AG10803 (cell line): Measurements from ENCODE around the gene NTNG1.

Source experiments
- DNase-seq: peaks from one replicate; pipeline ENCODE4 v3.0.0; 2010; ENCODE audit warnings: low read depth
- H3K4me3 ChIP-seq: 2 replicates; pipeline ENCODE4 v1.5.1; 2011; ENCODE audit warnings: mild to moderate bottlenecking, low read length, control low read depth
- TF ChIP-seq, protein P1 (sequence below): conservative IDR thresholded peaks from 2 replicates; pipeline ENCODE4 v1.5.1; 2011; ENCODE audit warnings: mild to moderate bottlenecking, low read length, control low read depth, inconsistent platforms

Gene NTNG1

DNA sequence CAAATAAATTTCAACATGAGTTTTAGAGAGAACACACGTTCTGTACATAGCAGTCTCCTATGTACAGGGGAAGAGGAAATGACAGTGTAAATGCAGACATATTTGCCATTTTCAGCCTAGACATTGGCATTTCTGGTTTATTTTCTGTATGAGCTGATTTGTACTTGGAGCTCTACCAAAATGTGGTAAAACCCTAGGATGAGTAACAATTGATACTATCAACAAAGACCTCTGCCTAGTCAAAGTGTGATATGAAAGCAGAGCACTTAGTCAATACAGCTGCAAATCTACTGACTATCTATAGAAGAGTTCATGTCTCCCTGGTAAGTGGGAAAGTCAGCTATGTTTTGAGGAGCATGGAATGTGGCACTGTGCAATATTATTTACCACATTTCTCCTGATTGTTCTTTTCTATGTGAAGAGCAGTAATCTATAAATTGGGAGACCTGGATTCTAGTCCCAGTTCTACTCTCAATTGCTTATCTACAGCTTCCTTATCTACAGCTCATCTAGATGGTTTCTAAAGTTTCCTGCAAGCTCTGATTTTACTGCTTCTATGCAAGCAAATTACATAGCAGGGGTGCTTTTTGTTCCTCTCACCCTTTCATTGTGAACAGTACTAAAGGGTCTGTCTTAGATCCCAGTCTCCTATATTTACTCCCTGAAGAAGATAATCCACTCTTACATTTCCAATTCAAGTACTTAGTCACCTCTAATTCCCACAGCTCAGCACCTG lies 334.2 kb downstream of the NTNG1 start:
- no peak overlapping the region for H3K4me3 ChIP-seq
- TF ChIP-seq, protein P1, sequence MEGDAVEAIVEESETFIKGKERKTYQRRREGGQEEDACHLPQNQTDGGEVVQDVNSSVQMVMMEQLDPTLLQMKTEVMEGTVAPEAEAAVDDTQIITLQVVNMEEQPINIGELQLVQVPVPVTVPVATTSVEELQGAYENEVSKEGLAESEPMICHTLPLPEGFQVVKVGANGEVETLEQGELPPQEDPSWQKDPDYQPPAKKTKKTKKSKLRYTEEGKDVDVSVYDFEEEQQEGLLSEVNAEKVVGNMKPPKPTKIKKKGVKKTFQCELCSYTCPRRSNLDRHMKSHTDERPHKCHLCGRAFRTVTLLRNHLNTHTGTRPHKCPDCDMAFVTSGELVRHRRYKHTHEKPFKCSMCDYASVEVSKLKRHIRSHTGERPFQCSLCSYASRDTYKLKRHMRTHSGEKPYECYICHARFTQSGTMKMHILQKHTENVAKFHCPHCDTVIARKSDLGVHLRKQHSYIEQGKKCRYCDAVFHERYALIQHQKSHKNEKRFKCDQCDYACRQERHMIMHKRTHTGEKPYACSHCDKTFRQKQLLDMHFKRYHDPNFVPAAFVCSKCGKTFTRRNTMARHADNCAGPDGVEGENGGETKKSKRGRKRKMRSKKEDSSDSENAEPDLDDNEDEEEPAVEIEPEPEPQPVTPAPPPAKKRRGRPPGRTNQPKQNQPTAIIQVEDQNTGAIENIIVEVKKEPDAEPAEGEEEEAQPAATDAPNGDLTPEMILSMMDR = no peak
- peak; percentile 13 for DNase-seq

DNA sequence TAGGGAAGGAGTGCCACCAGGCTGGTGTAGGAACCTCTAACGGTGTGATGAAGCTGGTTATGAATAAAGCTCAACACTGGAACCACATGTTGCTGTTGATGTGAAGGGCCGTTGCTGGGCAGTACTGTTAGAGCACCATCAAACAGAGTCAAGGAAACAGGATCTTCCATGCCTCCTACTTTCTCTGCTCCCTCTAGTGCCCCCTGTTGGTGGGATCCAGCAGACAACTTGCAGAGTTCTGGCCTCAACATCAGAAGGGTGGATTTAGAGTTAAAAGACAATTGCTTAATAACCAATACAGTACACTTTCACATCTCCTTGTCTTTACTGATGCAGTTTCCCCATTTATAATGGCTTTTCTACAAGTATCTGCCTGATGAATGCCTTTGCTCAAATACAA lies 336.4 kb downstream of the NTNG1 start:
- no peak for DNase-seq
- TF ChIP-seq, protein P1 = peak; percentile 24; the same call in 1 of the 2 replicates
- no peak overlapping the region for H3K4me3 ChIP-seq

DNA sequence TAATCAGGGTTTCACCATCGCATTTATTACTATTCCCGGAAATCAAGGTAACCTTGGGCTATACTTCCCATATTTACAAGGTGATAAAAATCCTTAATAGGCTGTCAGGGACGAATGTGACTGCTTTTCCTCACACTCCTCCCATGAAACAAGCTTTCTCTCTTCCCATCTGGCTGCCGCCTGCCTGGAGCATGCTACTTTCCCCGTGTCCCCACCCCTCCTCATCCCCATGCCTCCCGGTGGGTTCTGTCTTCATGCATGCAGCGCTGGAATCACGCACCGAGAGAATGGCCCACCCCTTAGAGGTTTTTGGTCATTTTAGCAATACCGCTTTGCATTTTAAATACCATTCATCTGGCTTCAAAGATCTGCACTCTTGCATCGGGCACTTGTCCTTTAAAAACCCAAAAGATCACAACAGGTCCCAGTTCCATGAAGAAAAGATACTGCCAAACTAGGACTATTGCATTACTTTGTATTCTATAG lies 339.1 kb downstream of the NTNG1 start:
- no peak for DNase-seq
- H3K4me3 ChIP-seq = no peak overlapping the region
- TF ChIP-seq, protein P1 = no peak

DNA sequence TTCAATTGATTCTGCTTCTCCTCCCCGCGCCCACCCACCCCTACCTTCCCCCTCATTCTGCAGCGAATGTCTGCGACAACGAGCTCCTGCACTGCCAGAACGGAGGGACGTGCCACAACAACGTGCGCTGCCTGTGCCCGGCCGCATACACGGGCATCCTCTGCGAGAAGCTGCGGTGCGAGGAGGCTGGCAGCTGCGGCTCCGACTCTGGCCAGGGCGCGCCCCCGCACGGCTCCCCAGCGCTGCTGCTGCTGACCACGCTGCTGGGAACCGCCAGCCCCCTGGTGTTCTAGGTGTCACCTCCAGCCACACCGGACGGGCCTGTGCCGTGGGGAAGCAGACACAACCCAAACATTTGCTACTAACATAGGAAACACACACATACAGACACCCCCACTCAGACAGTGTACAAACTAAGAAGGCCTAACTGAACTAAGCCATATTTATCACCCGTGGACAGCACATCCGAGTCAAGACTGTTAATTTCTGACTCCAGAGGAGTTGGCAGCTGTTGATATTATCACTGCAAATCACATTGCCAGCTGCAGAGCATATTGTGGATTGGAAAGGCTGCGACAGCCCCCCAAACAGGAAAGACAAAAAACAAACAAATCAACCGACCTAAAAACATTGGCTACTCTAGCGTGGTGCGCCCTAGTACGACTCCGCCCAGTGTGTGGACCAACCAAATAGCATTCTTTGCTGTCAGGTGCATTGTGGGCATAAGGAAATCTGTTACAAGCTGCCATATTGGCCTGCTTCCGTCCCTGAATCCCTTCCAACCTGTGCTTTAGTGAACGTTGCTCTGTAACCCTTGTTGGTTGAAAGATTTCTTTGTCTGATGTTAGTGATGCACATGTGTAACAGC lies 339.9 kb downstream of the NTNG1 start:
- peak overlapping the region; percentile 35 for H3K4me3 ChIP-seq
- TF ChIP-seq, protein P1 = peak; percentile 32
- peak; percentile 12 for DNase-seq

DNA sequence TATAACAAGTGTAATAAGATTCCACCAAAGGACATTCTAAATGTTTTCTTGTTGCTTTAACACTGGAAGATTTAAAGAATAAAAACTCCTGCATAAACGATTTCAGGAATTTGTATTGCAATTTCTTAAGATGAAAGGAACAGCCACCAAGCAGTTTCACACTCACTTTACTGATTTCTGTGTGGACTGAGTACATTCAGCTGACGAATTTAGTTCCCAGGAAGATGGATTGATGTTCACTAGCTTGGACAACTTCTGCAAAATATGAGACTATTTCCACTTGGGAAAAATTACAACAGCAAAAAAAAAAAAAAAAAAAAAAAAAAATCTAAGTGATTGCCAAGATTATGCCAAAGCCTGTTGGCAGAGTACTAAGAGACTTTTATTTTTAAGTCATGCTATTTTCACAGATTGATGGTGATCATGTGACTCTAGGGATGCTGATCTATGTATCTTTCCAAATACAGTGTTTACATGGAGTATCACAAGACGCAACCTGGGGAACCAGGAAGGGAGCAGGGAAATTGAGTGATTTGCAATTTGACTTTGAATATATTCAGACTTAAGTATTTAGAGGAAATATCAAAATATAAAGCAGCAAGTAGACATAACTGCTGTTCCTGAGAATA lies 341.0 kb downstream of the NTNG1 start:
- no peak overlapping the region for H3K4me3 ChIP-seq
- DNase-seq = no peak
- TF ChIP-seq, protein P1 = no peak

DNA sequence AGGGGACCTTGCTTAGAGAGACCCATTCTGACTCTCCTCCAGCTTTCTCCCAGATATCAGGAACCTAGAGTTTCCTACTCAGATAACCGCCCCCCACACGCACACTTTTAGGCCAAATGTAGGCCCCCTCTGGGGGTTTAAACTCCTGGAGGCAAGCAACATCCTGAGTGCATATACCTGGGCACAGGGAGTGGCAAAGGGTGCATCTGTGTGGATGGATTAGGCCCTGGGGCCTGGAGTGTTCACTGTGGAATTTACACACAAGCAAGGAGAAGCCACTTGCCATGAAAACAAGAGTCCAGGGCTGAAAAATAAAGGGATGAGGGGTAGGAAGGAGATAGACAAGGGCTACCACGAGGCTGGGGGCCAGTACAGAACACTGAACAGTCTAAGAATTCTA lies 343.1 kb downstream of the NTNG1 start:
- TF ChIP-seq, protein P1 = no peak
- no peak for DNase-seq

More for the DNA sequence above, 343.1 kb downstream of the NTNG1 start:
- H3K4me3 ChIP-seq = no peak overlapping the region
